ENCODE measurements around the gene KCNMA1. TPM values are rescaled to one million over a fixed set of nuclear protein-coding genes. Genes with fewer than 3 reads are reported as not detected.

KCNMA1 gene
- polyA plus RNA-seq, 1 of the 3 experiments (the other 2 are of a cell fraction), result 107 TPM

- 80% methylated on average over 3 of the region's 3 CpGs for WGBS (ENCODE audit: low lambda C conversion rate)
- no peaks in the 10 kb centered on the region; a peak in 1 of 4 replicates for H3K4me1 ChIP-seq (ENCODE audit: control insufficient read depth in 1 of 2, insufficient read depth in 2 of 2, low read depth in 1 of 2, low read length in 1 of 2)
These were observed 296.6 kb downstream of the KCNMA1 start for GRCh38 chr10:77341055-77341454.

More at GRCh38 chr10:77341055-77341454, 296.6 kb downstream of the KCNMA1 start:
- Histone ChIP-seq H3K4me3 (ENCODE audit: low read depth in 2 of 2, low read length in 1 of 2) (no peak overlapping the region), H3F3A (replicated peaks; ENCODE audit: insufficient read depth) (no peaks in the 10 kb centered on the region), H3K27me3 (ENCODE audit: insufficient read depth) (no peaks in the 10 kb centered on the region), H3K4me2 (no peak overlapping the region), H4K20me1 (ENCODE audit: insufficient read depth) (no peaks in the 10 kb centered on the region), H3K9me3 (no peaks in the 10 kb centered on the region), H3K79me2 (ENCODE audit: insufficient read depth) (no peaks in the 10 kb centered on the region), H3K9me2 (no peaks in the 10 kb centered on the region), H3K9ac (no peak overlapping the region), H3K27ac (ENCODE audit: low read depth in 2 of 2, low read length in 1 of 2) (no peak overlapping the region), H2AFZ (ENCODE audit: low read depth) (no peak overlapping the region), H3K36me3 (replicated peaks in 1 of 2; ENCODE audit: control insufficient read depth in 1 of 2, insufficient read depth in 2 of 2, low read length in 1 of 2) (no peaks in the 10 kb centered on the region)
- DNase-seq, result no peak
- TF ChIP-seq GABPA (IDR thresholded peaks at IDR 0.05; ENCODE audit: low read depth) (no peak), NFIC (IDR thresholded peaks at IDR 0.05; ENCODE audit: borderline replicate concordance) (no peak), YY1 (IDR thresholded peaks at IDR 0.05; ENCODE audit: low read depth) (no peak), MAX (IDR thresholded peaks at IDR 0.05; ENCODE audit: low read depth) (no peak), FOSL2 (IDR thresholded peaks at IDR 0.05; ENCODE audit: borderline replicate concordance, low read depth) (no peak), USF2 (IDR thresholded peaks at IDR 0.05; ENCODE audit: borderline replicate concordance, low read depth, low read length) (no peak), SIN3A (IDR thresholded peaks at IDR 0.05; ENCODE audit: borderline replicate concordance, low read depth, low read length) (no peak), RXRA (IDR thresholded peaks at IDR 0.05; ENCODE audit: borderline replicate concordance, low read depth) (no peak), POLR2AphosphoS5 (IDR thresholded peaks at IDR 0.05; ENCODE audit: low read depth, low read length) (no peak), USF1 (IDR thresholded peaks at IDR 0.05; ENCODE audit: borderline replicate concordance, low read depth) (no peak), CTCF (IDR thresholded peaks at IDR 0.05) (no peak), TAF1 (IDR thresholded peaks at IDR 0.05; ENCODE audit: borderline replicate concordance, low read depth, low read length) (no peak), ZBTB33 (IDR thresholded peaks at IDR 0.05; ENCODE audit: borderline replicate concordance, low read depth) (no peak), PBX3 (IDR thresholded peaks at IDR 0.05) (no peak), TEAD4 (IDR thresholded peaks at IDR 0.05; ENCODE audit: borderline replicate concordance, insufficient read depth) (no peak), REST (IDR thresholded peaks at IDR 0.05; ENCODE audit: low read depth, low read length) (no peak)
- ChIA-PET POLR2A (no interaction called here), CTCF (no interaction called here)

All from SK-N-SH (cell line).